ENCODE results near the gene ADK.

The ADK gene

GRCh38 chr10:74644738-74645137 lies 493.7 kb downstream of the ADK start:
- Histone ChIP-seq H3K4me1 (ENCODE audit: control insufficient read depth, insufficient read depth, low read length, poor library complexity, severe bottlenecking) (no peaks in the 10 kb centered on the region), H3K36me3 (ENCODE audit: control insufficient read depth, insufficient read depth, low read length) (no peaks in the 10 kb centered on the region), H3K9me3 (ENCODE audit: control insufficient read depth, low read length) (no peaks in the 10 kb centered on the region), H3K27ac (ENCODE audit: low read depth, low read length, severe bottlenecking) (no peak overlapping the region), H3K4me3 (ENCODE audit: extremely low read depth, insufficient read depth, low read length, poor library complexity, severe bottlenecking) (no peak overlapping the region)
- no CpG with 5 or more reads among the region's 2 CpGs for WGBS, 2 experiments (ENCODE audit: insufficient coverage in 2 of 2)

DNA sequence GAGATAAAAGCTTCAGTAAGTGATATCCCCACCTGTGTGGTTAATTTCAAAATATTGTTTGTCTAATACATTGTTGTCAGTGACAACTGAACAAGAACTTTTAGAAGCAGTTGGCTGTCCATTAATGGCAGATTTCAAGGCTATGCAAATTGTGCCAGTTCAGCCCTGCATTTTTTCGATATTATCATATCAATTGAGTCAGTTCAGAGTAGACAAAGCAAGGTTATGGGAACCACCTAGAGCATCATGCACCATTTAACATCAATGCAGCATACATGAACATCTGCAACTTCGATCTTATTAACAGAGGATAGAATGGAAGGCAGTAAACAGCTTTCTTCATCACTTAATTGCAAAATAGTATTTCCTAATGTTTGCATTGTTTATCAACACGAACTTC lies 494.7 kb downstream of the ADK start:
- no peaks in the 10 kb centered on the region for H3K4me1 ChIP-seq (ENCODE audit: control insufficient read depth, insufficient read depth, low read length, poor library complexity, severe bottlenecking)
- no peak overlapping the region for H3K4me3 ChIP-seq (ENCODE audit: extremely low read depth, insufficient read depth, low read length, poor library complexity, severe bottlenecking)
- no peaks in the 10 kb centered on the region for H3K9me3 ChIP-seq (ENCODE audit: control insufficient read depth, low read length)
- no peak overlapping the region for H3K27ac ChIP-seq (ENCODE audit: low read depth, low read length, severe bottlenecking)
- no peaks in the 10 kb centered on the region for H3K36me3 ChIP-seq (ENCODE audit: control insufficient read depth, insufficient read depth, low read length)
- no CpG with 5 or more reads among the region's 3 CpGs for WGBS, 2 experiments (ENCODE audit: insufficient coverage in 2 of 2)

DNA sequence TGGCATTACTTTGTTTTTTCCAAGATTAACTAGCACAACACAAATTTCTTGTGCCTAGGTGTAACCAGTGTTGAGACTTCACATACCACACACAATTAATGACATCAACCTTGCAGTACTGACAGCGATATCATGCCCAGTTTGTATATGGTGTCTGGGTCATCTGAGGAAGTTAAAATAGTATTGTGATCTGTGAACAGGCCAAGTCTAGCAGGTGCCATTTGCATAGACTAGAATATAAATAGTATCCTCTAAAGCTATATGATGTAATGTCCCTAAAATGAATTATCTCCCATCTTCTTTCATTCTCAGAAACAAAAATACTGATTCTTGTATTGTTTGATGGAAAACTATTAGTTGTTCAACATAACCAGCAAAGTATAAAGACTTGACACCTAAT lies 499.6 kb downstream of the ADK start:
- Histone ChIP-seq H3K4me1 (ENCODE audit: control insufficient read depth, insufficient read depth, low read length, poor library complexity, severe bottlenecking) (no peaks in the 10 kb centered on the region), H3K27ac (ENCODE audit: low read depth, low read length, severe bottlenecking) (no peak overlapping the region), H3K9me3 (ENCODE audit: control insufficient read depth, low read length) (no peaks in the 10 kb centered on the region), H3K4me3 (ENCODE audit: extremely low read depth, insufficient read depth, low read length, poor library complexity, severe bottlenecking) (no peak overlapping the region), H3K36me3 (ENCODE audit: control insufficient read depth, insufficient read depth, low read length) (peaks cover 4% of the 10 kb centered on the region)
- no CpG with 5 or more reads among the region's 1 CpG for WGBS, 2 experiments (ENCODE audit: insufficient coverage in 2 of 2)

GRCh38 chr10:74651565-74651964 lies 500.5 kb downstream of the ADK start:
- Histone ChIP-seq H3K4me3 (ENCODE audit: extremely low read depth, insufficient read depth, low read length, poor library complexity, severe bottlenecking) (no peak overlapping the region), H3K4me1 (ENCODE audit: control insufficient read depth, insufficient read depth, low read length, poor library complexity, severe bottlenecking) (no peaks in the 10 kb centered on the region), H3K9me3 (ENCODE audit: control insufficient read depth, low read length) (no peaks in the 10 kb centered on the region), H3K27ac (ENCODE audit: low read depth, low read length, severe bottlenecking) (no peak overlapping the region), H3K36me3 (ENCODE audit: control insufficient read depth, insufficient read depth, low read length) (peaks cover 4% of the 10 kb centered on the region)

DNA sequence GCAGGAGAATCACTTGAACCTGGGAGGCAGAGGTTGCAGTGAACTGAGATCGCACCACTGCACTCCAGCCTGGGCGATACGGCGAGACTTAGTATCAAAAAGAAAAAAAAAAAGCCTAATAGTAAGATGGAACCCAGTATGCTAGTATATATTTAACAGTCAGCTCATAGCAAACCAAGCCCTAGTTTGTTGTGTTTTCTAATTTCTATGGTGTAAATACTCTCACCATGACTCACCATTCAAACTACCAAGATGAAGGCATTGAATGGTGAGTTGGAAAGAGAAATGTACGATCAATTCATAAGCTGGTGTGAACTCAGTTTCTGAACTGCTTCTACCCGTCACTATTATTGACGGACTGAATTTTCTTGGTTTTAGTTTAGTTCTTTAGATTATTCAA lies 501.6 kb downstream of the ADK start:
- Histone ChIP-seq H3K4me1 (ENCODE audit: control insufficient read depth, insufficient read depth, low read length, poor library complexity, severe bottlenecking) (no peaks in the 10 kb centered on the region), H3K9me3 (ENCODE audit: control insufficient read depth, low read length) (no peaks in the 10 kb centered on the region), H3K27ac (ENCODE audit: low read depth, low read length, severe bottlenecking) (no peak overlapping the region), H3K4me3 (ENCODE audit: extremely low read depth, insufficient read depth, low read length, poor library complexity, severe bottlenecking) (no peak overlapping the region), H3K36me3 (ENCODE audit: control insufficient read depth, insufficient read depth, low read length) (peaks cover 4% of the 10 kb centered on the region)
- WGBS, 2 experiments (ENCODE audit: insufficient coverage in 2 of 2), result 80% methylated on average over 2 of the region's 7 CpGs; no CpG with 5 or more reads in 1 of the 2 experiments

GRCh38 chr10:74658511-74658910 lies 507.5 kb downstream of the ADK start:
- H3K27ac ChIP-seq (ENCODE audit: low read depth, low read length, severe bottlenecking), result no peak overlapping the region
- peaks cover 4% of the 10 kb centered on the region for H3K36me3 ChIP-seq (ENCODE audit: control insufficient read depth, insufficient read depth, low read length)
- 73 to 100% methylated on average over 1 to 3 of the region's 5 CpGs for WGBS, 2 experiments (ENCODE audit: insufficient coverage in 2 of 2)

GRCh38 chr10:74662635-74663034 lies 511.6 kb downstream of the ADK start:
- H3K9me3 ChIP-seq (ENCODE audit: control insufficient read depth, low read length), result no peaks in the 10 kb centered on the region
- H3K36me3 ChIP-seq (ENCODE audit: control insufficient read depth, insufficient read depth, low read length), result no peaks in the 10 kb centered on the region
- H3K4me1 ChIP-seq (ENCODE audit: control insufficient read depth, insufficient read depth, low read length, poor library complexity, severe bottlenecking), result no peaks in the 10 kb centered on the region
- no peak overlapping the region for H3K27ac ChIP-seq (ENCODE audit: low read depth, low read length, severe bottlenecking)
- no peak overlapping the region for H3K4me3 ChIP-seq (ENCODE audit: extremely low read depth, insufficient read depth, low read length, poor library complexity, severe bottlenecking)
- WGBS, 2 experiments (ENCODE audit: insufficient coverage in 2 of 2), result 90 to 92% methylated on average over 2 of the region's 3 CpGs

More at GRCh38 chr10:74658511-74658910, 507.5 kb downstream of the ADK start:
- no peak overlapping the region for H3K4me3 ChIP-seq (ENCODE audit: extremely low read depth, insufficient read depth, low read length, poor library complexity, severe bottlenecking)
- no peaks in the 10 kb centered on the region for H3K9me3 ChIP-seq (ENCODE audit: control insufficient read depth, low read length)
- no peaks in the 10 kb centered on the region for H3K4me1 ChIP-seq (ENCODE audit: control insufficient read depth, insufficient read depth, low read length, poor library complexity, severe bottlenecking)

GRCh38 chr10:74669210-74669609 lies 518.2 kb downstream of the ADK start:
- WGBS, 2 experiments (ENCODE audit: insufficient coverage in 2 of 2), result 91 to 100% methylated on average over 1 to 2 of the region's 3 CpGs
- Histone ChIP-seq H3K4me1 (ENCODE audit: control insufficient read depth, insufficient read depth, low read length, poor library complexity, severe bottlenecking) (no peaks in the 10 kb centered on the region), H3K27ac (ENCODE audit: low read depth, low read length, severe bottlenecking) (no peak overlapping the region), H3K4me3 (ENCODE audit: extremely low read depth, insufficient read depth, low read length, poor library complexity, severe bottlenecking) (no peak overlapping the region), H3K9me3 (ENCODE audit: control insufficient read depth, low read length) (no peaks in the 10 kb centered on the region), H3K36me3 (ENCODE audit: control insufficient read depth, insufficient read depth, low read length) (peaks cover 21% of the 10 kb centered on the region)

DNA sequence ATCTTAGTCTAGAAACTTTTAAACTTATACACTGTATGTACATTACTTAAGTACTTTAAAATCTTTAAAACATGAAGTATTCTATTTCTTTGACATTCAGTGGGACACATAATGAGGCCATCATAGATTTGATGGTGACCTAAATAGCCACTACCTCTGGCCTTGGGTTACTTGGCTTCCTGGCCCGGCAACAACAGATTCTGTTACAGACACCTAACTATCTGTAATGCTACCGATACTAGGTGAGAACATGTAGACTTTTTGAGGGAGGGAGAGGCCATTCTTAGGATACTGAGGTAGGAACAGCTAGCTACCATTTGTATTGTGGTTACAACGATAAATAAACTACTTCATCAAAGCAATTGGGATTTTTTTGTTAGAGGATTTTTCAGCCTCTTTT lies 520.7 kb downstream of the ADK start:
- no peak overlapping the region for H3K4me3 ChIP-seq (ENCODE audit: extremely low read depth, insufficient read depth, low read length, poor library complexity, severe bottlenecking)
- WGBS, 2 experiments (ENCODE audit: insufficient coverage in 2 of 2), result no CpG with 5 or more reads among the region's 3 CpGs

GRCh38 chr10:74672430-74673165 lies 521.6 kb downstream of the ADK start:
- no peaks in the 10 kb centered on the region for H3K4me1 ChIP-seq (ENCODE audit: control insufficient read depth, insufficient read depth, low read length, poor library complexity, severe bottlenecking)
- H3K27ac ChIP-seq (ENCODE audit: low read depth, low read length, severe bottlenecking), result no peak overlapping the region
- peaks cover 30% of the 10 kb centered on the region for H3K36me3 ChIP-seq (ENCODE audit: control insufficient read depth, insufficient read depth, low read length)
- H3K9me3 ChIP-seq (ENCODE audit: control insufficient read depth, low read length), result no peaks in the 10 kb centered on the region
- no peak overlapping the region for H3K4me3 ChIP-seq (ENCODE audit: extremely low read depth, insufficient read depth, low read length, poor library complexity, severe bottlenecking)

More for the DNA sequence above, 520.7 kb downstream of the ADK start:
- no peaks in the 10 kb centered on the region for H3K9me3 ChIP-seq (ENCODE audit: control insufficient read depth, low read length)
- H3K27ac ChIP-seq (ENCODE audit: low read depth, low read length, severe bottlenecking), result no peak overlapping the region
- H3K36me3 ChIP-seq (ENCODE audit: control insufficient read depth, insufficient read depth, low read length), result peaks cover 25% of the 10 kb centered on the region
- H3K4me1 ChIP-seq (ENCODE audit: control insufficient read depth, insufficient read depth, low read length, poor library complexity, severe bottlenecking), result no peaks in the 10 kb centered on the region

- no CpG with 5 or more reads among the region's 1 CpG for WGBS, 2 experiments (ENCODE audit: insufficient coverage in 2 of 2)
- H3K4me1 ChIP-seq (ENCODE audit: control insufficient read depth, insufficient read depth, low read length, poor library complexity, severe bottlenecking), result no peaks in the 10 kb centered on the region
- H3K36me3 ChIP-seq (ENCODE audit: control insufficient read depth, insufficient read depth, low read length), result peaks cover 34% of the 10 kb centered on the region
- no peak overlapping the region for H3K4me3 ChIP-seq (ENCODE audit: extremely low read depth, insufficient read depth, low read length, poor library complexity, severe bottlenecking)
- H3K27ac ChIP-seq (ENCODE audit: low read depth, low read length, severe bottlenecking), result no peak overlapping the region
- no peaks in the 10 kb centered on the region for H3K9me3 ChIP-seq (ENCODE audit: control insufficient read depth, low read length)
Measured at GRCh38 chr10:74674927-74675326, 523.9 kb downstream of the ADK start.

Data from mesodermal cell (in vitro differentiated cells).